ENCODE measurements around the gene XCR1.
"Not testable (repeated sequence)": the region's sequence is repeated elsewhere in the genome, so short reads cannot be mapped to it uniquely, and the experiment has no call there.

The XCR1 gene, protein sequence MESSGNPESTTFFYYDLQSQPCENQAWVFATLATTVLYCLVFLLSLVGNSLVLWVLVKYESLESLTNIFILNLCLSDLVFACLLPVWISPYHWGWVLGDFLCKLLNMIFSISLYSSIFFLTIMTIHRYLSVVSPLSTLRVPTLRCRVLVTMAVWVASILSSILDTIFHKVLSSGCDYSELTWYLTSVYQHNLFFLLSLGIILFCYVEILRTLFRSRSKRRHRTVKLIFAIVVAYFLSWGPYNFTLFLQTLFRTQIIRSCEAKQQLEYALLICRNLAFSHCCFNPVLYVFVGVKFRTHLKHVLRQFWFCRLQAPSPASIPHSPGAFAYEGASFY

DNA sequence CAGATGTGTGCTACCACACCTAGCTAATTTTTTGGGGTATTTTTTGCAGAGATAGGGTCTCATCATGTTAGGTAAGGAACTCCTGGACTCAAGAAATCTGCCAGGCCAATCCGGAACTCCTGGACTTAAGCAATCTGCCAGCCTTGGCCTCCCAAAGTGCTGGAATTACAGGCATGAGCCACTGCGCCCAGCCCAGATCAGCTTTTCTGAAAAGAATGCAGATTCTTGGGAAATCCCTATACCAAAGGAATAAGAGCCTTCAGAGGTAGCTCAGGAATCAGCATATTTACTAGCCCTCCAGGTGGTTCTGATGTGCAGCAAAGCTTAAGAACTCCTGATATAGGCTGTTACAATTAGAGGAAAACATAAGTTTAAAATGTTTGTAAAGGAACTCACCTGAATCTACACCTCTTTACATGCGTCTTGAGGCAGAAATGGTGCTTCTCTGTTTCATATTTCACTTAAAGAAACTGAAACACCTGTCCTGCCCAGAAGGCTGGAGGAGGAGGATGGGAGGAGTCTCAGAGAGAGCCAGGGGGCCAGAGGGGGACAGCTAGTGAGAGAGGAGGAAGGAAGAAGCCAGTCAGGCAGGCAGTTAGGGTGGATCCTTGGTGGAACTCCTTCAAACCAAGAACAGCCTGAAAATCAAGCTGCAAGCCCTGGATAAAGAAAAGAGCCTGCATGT, at the start of gene XCR1:
Gene XCR1 (minus strand): TSS at position 463 of the 685 bp plus-strand sequence. CDS start 5,536 bp downstream, outside the sequence.
- no peak for DNase-seq (ENCODE audit: low read depth, low spot score)

DNA sequence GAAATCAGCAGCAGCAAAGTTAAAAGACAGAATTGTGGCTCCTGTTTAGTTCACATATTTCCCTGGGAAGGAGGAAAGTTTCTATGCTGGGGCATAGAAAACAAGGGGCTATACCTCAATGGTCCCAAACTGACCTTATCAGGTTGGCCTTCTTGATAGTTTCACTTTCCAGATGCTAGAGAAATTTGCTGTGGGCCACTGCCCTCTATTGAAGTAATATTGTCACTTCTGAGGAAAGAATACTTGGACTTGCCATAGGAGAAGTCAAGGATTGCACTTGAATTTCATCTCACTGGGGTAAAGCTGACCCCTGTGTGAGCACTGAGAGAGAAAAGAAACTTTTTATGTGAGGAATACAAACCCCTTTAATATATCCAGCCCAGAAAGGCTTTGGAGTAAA, 49.3 kb upstream of the XCR1 start:
- DNase-seq (ENCODE audit: low read depth, low spot score): no peak

DNA sequence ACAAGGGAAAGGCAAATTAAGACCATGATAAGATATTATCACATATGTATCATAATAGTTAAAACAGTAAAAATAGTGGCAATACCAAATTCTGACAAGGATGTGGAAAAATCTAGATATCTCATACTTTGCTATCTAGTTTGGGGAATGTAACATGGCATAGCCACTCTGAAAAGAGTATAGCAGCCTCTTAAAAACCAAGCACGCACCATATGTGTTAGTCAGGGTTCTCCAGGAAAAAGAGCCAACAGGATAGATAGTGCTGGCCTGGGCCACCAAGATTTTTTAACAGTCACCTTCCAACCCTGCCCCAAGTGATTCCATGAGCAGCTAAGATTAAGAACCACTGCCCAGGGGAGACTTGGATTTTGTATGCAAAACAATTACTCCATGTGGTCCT, 48.5 kb upstream of the XCR1 start:
- no peak for DNase-seq (ENCODE audit: low read depth, low spot score)

DNA sequence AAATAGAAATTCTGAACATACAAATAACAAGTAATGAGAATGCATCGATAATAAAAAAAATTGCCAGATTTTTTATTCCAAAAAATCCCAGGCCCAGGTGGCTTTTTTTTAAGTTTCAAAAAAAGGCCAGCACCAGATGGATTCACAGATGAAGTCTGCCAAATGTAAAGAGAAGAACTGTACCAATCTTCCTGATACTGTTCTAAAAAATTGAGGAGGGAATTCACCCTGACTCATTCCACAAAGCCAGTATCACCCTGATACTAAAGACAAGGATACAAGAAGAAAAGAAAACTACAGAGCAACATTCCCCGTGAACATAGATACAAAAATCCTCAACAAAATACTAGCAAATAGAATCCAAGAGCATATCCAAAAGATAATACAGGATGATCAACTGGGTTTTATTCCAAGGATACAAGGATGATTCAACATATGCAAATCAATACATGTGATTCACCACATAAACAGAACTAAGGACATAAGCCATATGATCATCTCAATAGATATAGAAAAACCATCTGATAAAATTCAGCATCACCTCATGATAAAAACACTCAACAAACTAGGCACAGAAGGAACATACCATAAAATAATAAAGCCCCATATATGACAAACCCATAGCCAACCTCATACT, 44.1 kb upstream of the XCR1 start:
- DNase-seq (ENCODE audit: low read depth, low spot score): no peak

DNA sequence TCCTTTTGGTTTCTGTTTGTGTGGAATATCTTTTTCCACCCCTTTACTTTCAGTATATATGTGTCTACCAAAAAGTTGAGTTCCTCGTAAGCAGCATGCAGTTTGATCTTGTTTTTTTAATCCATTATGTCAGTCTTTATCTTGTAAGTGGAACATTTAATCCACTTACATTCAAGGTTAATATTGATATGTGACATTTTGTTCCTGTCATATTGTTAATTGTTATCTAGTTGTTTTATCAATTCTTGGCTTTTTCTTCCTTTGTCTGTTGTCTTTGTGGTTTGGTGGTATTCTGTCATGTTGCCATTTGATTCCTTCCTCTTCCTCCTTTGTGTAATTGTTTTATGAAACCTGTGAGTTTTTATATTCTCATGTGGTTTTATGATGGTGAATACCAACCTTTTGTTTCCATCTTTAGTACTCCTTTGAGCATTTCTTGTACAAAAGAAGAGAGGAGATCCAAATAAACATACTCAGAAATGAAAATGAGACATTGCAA, 43.4 kb upstream of the XCR1 start:
- no peak for DNase-seq (ENCODE audit: low read depth, low spot score)

DNA sequence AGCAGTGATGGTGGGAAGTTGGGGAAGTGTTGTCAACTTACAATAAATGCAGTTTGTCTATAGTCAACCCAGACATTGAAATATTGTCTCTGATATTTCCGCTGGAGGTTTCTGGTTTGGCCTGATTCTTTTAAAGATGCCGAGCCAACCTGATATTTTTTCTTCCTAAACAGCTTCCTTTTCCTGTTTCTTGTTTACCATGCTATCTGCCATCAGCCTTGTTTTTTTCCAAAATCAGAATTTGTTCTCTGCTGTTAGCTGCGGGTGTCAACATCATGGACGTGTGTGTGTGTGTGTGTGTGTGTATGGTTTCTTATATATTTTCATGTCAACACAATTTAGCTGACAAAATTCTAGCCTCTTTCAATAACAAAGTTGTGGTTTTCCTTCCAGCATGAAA, 41.2 kb upstream of the XCR1 start:
- DNase-seq (ENCODE audit: low read depth, low spot score): no peak

DNA sequence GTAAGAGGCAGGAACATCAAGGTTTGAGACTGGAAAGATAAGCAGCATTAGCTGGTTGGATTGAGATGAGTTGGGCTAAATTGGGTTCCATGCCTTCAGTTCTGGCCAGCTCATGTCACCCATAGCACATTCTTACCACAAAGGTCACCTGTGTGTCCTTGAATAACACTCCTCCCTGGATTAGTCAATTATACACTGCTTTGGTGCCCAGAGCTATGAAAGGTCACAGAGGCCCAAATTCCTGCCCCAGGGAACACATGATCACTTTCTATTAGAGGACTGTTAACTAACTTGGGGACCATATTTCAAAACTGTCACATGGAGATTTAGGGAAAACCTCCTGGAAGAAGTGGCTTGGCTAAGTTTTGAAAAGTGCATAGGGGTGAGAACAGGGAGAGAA, 40.1 kb upstream of the XCR1 start:
- no peak for DNase-seq (ENCODE audit: low read depth, low spot score)

DNA sequence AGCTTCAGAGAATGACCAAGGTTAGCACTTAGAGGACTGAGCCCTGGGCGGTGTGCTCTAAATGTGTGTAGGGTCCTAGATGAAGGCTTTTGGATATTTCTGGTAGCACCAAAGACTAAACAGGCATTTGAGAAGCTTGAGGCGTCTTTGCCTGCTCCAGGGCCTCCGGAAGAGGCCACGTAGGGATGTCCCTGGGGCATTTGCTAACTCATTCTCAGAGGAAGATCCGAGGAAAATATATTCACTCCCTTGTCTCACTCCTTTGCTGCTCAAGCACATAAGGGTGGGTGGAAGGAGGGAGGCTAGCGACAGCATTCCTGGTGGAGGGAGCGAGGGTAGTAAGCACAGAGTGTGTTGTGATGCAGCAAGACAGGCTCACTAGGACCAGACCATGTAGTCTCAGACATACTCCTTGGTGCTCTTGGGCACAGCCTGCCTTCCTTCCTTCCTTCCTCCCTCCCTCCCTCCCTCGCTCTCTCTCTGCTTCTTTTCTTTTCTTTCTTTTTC, 38.5 kb upstream of the XCR1 start:
- no peak for DNase-seq (ENCODE audit: low read depth, low spot score)

DNA sequence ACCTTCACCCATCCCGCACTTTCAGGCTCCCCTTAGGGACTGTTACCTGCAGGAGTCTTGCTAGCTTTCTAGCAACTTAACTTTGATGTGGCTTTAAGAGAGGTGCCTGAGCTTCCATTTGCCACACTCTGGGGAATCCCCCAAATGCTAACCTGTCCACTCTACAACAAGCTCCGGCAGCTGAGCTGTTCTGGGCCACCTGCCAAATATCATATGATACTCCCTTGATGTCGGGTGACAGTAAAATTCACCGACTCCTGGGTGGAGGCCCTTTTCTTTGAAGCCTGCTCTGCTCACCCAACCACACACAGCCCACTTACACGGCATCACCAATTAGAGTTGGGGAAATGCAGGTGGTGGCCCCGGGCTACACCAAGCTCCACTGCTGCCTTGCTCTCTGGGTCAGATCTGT, 38.0 kb upstream of the XCR1 start:
- DNase-seq (ENCODE audit: low read depth, low spot score): peak; percentile 42

DNA sequence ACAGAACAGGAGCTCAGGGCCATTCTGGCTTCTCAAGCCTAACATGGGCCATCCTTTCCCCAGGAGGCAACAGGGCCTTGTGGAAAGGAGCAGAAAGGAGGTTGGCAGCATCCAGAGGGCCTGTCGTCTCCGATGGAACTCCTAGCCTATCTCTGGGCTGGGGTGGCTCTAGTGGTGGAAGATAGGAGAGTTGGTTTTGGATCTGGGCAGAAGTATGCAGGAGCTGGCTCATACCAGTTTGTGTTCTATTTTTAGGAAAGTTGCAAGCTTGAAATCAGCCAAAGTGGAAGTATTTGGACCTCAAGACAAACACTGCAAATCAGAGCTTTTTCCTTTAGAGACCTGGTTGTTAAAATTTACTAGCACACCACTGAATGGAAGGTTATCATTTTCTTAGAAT, 35.4 kb upstream of the XCR1 start:
- DNase-seq (ENCODE audit: low read depth, low spot score): no peak

DNA sequence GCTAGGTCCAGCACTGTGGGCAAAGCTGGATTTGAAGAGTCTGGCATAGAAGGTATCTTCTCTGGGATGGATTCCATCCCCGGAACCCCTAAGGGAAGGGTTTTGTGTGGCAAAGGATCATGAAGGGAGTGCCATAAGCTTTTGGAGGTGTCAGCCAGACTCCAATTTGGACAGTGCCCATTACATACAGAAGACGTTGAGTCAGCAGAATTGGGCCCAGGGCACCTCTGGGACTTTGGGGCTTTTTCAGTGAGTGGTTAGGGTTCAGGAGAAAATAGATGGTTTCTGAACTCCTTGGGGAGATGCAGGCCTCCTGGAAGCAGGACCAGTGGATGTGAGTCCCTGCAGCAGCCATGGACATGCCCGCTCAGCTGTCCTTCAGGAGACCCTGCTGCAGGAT, 34.6 kb upstream of the XCR1 start:
- DNase-seq (ENCODE audit: low read depth, low spot score): no peak

DNA sequence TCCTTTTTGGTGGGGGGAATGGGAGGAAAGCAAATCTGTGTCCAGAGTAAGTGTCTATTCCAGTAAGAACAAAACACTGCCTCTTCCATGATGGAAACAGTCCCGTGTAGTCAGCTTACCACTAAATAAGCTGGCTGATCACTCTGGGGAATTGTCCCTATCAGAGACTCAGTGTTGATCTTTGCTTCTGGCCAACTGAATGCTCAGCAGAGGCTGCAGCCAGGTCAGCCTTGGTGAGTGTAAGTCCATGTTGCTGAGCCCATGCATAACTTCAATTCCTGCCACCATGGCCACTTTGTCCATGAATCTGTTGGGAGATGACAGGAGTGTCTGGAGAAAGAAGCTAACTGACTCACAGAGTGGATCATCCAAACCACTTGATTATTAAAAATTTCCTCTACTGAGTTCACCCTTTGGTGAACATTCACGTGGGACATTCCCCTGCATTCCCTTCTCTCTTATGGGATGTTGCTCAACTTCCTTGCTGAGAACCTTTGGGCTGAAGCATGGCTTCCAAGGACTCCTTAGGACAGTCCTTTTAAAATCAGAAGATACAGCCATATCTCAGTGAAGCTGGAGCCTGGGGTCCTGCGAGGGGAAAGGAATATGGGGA, 33.9 kb upstream of the XCR1 start:
- no peak for DNase-seq (ENCODE audit: low read depth, low spot score)

DNA sequence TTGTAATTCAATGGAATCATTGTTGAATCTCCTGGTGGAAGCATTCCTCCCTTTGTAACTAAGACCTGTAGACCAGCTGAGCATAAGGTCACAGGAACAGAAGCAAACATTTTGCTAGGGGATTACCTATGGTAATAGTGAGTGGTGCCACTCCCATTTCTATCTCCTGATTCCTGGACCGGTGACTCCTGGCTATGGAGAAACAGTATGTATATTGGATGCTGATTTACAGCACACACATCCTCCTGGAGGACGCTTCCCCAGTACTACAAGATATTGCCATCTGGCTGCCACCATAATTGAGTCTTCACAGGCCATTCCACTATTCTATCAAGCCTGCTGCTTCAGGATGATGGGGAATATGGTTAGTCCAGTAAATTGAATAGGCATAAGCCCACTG, 33.3 kb upstream of the XCR1 start:
- DNase-seq (ENCODE audit: low read depth, low spot score): no peak

DNA sequence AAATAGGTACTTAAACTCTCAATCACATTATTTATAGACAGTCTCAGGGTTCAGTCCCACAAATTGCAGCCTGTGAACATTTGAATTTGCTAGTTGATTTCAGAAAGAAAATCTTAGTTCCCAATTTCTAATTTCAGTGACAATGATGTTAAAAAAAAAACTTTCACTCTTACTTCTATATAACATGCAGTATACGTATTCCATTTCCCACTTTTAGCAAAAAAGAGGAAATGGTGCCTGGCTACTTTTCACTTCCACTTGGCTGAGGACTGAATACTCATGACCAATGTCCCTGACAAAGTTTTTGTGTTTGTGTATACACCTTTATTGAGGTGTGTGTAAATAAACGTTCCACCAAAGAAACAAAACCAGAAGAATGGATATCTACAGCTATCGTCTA, 32.1 kb upstream of the XCR1 start:
- no peak for DNase-seq (ENCODE audit: low read depth, low spot score)

DNA sequence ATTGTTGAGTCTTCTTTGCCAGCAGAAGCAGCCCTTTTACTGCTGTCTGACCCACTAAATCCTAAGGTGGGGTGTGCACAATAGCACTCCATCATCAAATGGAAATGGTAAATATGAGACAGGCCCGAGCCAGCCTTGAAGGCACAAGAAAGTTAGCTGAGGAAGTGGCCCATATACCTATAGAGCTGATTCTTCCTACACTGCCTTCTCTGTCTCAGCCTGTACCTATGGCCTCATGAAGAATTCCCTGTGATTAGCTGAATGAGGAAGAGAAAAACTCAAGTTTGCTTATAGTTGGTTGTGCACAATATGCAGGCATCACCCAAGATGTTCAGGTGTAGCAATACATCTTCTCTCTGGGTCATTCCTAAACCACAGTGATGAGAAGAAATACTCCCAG, 31.7 kb upstream of the XCR1 start:
- DNase-seq (ENCODE audit: low read depth, low spot score): no peak

DNA sequence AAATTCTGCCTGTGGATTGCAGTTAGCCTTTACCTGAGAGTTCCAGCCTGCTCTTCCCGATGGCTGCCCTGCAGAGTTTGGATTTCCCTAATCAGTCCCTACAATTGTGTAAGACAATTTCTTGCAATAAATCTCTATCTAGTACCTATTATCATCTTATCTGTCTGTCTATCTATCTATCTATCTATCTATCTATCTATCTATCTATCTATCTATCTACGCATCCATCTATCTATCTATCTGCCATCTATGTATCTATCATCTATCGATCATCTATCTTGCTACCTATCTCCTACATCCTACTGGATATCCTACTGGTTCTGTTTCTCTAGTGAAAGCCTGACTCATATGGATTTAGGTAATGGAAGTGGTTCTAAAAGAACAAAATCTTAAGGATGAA, 30.4 kb upstream of the XCR1 start:
- no peak for DNase-seq (ENCODE audit: low read depth, low spot score)

DNA sequence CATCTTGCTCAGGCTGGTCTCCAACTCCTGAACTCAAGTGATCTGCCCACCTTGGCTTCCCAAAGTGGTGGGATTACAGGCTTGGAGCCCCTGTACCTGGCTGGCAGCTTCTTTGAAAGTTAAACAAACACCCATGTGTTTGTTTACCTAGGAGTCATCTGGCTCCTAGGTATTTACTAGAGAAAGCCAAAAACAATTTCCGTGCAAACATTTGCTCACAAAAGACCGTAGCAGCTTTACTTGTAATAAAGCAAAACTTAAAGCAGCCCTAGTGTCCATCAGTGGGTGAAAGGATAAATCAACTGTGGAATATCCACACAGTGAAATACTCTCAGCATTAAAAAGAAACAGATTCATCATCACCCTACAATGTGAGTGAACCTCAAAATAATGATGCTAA, 29.4 kb upstream of the XCR1 start:
- DNase-seq (ENCODE audit: low read depth, low spot score): no peak

DNA sequence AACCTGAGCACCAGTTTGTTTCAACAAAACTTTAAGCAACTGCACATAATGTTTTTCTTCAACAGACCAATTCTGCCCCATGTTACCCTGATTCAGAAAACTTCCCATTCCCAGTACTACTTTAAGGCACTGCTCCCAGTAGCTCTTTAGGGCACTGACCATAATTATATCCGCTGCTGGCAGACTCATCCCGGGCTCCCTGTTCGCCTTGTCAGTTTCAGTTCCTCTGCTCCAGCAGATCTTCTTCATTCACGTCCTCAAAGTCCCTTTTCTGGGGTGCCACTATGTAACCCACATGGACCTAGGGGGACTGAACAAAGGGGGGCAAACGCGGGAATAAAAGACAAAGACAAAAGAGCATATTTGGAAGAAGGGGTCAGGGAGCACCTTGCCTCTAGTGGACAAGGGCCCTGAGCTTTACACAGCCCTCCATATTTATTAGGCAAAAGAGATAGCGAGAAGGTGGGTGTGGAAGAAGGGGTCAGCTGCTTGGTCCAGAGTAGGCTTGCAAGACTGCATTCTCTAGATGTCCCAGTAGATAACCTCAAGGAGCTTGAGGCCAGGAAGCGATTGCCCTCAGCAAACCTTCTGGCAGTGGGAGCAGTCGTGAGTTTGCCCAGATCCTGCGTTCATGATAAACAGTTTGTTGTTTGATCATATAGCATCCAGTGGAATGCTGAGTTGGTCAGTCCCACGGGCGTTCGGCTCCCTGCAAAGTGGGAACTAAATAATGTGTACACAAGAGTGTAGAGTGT, 26.7 kb upstream of the XCR1 start:
- peak; percentile 30 for DNase-seq (ENCODE audit: low read depth, low spot score)

DNA sequence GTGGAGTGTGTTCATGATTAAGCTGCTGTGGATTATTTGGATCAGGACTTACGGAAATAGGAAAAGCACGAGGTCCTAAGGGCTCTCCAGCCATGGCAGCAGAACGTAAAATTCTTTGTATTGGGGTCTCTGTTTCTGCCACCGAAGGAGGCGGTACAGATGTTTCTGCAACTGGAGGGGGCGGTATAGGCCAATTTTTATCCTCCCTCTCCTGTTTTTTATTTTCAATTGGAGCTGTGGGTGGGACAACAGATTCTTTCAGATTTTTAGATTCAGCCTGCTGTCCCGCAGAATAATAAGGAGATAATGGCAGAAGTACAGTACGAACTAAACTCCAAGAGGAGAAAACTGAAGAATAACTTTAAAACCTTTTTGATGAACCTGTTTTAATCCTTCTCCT, 26.0 kb upstream of the XCR1 start:
- DNase-seq (ENCODE audit: low read depth, low spot score): not testable (repeated sequence)

DNA sequence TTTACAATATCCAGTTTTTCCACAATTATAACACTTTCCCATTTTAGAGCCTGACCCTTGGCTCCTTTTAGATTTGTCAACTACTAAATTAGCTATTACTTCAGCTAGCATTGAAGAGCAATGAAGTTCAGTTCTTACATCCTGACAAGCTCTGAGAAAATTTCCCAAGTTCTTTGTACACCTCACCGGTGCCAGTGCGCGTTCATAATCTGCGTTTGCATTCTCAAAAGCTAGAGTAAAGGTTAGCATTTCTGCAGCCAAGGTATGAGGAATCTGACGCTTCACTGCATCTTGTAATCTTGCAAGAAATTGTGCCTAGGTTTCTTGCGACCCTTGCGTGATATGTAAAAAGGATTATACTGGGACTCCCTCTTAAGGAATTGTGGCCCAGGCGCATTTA, 25.2 kb upstream of the XCR1 start:
- no peak for DNase-seq (ENCODE audit: low read depth, low spot score)

DNA sequence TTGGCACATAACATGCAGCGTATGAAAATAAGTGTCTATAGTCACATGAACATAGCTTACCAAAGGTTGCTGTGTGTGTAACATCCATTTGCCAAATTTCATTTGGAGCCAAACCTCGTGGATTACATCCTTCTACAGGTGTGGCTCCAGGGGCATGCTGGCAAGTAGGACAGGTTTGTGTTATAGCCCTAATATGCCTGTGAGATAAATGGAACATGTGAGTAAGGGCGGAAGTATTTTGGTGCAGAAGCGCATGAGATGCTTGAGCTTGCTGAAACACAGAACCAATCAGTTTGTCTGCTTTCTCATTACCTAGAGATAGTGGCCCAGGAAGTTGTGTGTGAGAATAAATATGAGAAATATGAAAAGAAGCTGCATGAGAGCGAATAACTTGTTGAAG, 21.8 kb upstream of the XCR1 start:
- no peak for DNase-seq (ENCODE audit: low read depth, low spot score)
